Keratinocyte (primary cell): ENCODE results near the gene POGZ.

Experiments
- EZH2 ChIP-seq: IDR thresholded peaks from one replicate; pipeline ENCODE4 v1.6.1; 2012; ENCODE audit warnings: inconsistent platforms, mild to moderate bottlenecking, low read length, moderate library complexity
- TF ChIP-seq, protein P1 (sequence below), 3 experiments: IDR thresholded peaks in 1 of 3; conservative IDR thresholded peaks in 1 of 3; optimal IDR thresholded peaks in 1 of 3; 2 replicates in 2 of 3; 3 replicates in 1 of 3; pipeline versions ENCODE3 to v1.5.1; 2011; ENCODE audit warnings: low read length in 3 of 3, mild to moderate bottlenecking in 3 of 3, moderate library complexity in 2 of 3, control low read depth in 1 of 3, inconsistent platforms in 1 of 3; ENCODE audit not compliant: insufficient read depth in 2 of 3; ENCODE audit errors: extremely low read depth in 1 of 3

DNA sequence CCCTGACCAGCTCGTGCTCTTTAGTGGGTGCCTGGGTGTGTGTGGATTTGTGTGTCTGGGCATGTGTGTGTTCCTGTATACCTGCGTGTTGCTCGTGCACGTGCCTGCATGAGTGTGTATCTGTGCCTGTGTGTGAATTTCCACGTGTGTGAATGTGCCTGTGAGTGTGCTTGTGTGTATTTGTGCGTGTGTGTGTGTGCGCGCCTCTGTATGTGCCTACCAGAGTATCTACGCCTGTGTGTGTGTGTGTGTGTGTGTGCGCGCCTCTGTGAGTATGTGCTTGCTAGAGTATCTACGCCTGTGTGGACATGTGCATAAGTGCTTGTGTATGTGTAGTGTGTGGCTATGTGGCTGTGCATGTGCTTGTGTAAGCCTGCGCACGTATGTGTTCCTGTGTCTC is 86.1 kb downstream of the POGZ start:
- no peak for TF ChIP-seq EZH2
- TF ChIP-seq, protein P1, sequence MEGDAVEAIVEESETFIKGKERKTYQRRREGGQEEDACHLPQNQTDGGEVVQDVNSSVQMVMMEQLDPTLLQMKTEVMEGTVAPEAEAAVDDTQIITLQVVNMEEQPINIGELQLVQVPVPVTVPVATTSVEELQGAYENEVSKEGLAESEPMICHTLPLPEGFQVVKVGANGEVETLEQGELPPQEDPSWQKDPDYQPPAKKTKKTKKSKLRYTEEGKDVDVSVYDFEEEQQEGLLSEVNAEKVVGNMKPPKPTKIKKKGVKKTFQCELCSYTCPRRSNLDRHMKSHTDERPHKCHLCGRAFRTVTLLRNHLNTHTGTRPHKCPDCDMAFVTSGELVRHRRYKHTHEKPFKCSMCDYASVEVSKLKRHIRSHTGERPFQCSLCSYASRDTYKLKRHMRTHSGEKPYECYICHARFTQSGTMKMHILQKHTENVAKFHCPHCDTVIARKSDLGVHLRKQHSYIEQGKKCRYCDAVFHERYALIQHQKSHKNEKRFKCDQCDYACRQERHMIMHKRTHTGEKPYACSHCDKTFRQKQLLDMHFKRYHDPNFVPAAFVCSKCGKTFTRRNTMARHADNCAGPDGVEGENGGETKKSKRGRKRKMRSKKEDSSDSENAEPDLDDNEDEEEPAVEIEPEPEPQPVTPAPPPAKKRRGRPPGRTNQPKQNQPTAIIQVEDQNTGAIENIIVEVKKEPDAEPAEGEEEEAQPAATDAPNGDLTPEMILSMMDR (optimal IDR thresholded peaks at IDR 0.05 in 1 of 3, IDR thresholded peaks at IDR 0.05 in 1 of 3, conservative IDR thresholded peaks at IDR 0.05 in 1 of 3; ENCODE audit: extremely low read depth in 1 of 3, insufficient read depth in 2 of 3, low read length in 3 of 3): no peak
